Measurements from ENCODE around the gene AKAP8L.

DNA sequence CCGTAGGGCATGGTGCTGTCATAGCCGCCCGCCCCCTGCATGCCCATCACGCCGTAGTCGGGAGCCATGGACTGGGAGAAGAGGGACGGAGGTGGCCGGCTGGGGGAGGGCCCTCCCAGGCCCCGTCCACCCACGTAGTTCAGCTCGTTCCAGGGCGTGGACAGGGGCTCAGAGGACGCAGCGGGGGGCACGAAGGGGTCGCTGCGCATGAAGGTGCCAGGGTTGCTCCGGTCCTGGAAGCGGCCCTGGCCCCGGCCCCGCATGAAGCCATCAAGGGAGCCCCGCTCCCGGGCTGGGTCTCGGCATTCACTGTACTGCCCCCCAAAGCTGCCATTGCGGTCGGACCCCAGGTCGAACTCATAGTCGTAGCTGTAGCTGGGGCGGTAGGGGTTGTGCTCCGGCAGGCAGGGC is 45.9 kb downstream of the AKAP8L start:
- TF ChIP-seq, protein P1, sequence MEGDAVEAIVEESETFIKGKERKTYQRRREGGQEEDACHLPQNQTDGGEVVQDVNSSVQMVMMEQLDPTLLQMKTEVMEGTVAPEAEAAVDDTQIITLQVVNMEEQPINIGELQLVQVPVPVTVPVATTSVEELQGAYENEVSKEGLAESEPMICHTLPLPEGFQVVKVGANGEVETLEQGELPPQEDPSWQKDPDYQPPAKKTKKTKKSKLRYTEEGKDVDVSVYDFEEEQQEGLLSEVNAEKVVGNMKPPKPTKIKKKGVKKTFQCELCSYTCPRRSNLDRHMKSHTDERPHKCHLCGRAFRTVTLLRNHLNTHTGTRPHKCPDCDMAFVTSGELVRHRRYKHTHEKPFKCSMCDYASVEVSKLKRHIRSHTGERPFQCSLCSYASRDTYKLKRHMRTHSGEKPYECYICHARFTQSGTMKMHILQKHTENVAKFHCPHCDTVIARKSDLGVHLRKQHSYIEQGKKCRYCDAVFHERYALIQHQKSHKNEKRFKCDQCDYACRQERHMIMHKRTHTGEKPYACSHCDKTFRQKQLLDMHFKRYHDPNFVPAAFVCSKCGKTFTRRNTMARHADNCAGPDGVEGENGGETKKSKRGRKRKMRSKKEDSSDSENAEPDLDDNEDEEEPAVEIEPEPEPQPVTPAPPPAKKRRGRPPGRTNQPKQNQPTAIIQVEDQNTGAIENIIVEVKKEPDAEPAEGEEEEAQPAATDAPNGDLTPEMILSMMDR (IDR thresholded peaks at IDR 0.05), result no peak
- TF ChIP-seq EZH2 (IDR thresholded peaks at IDR 0.05; ENCODE audit: borderline replicate concordance, insufficient read depth, low read depth, low read length, poor library complexity, severe bottlenecking), result no peak
